AG09309 (cell line): ENCODE results near the gene PEAR1.

Experiments
- DNase-seq: peaks from one replicate; pipeline ENCODE4 v3.0.0-alpha.2; 2010; ENCODE audit warnings: low read depth
- H3K4me3 ChIP-seq: 2 replicates; pipeline ENCODE4 v1.5.1; 2011; ENCODE audit warnings: mild to moderate bottlenecking, low read depth, low read length, moderate library complexity; ENCODE audit not compliant: control insufficient read depth
- TF ChIP-seq, protein P1 (sequence below): IDR thresholded peaks from 2 replicates; pipeline ENCODE4 v1.5.1; 2011; ENCODE audit warnings: mild to moderate bottlenecking, low read depth, low read length, inconsistent platforms; ENCODE audit not compliant: insufficient read depth, control insufficient read depth; ENCODE audit errors: missing control alignments

The PEAR1 gene

DNA sequence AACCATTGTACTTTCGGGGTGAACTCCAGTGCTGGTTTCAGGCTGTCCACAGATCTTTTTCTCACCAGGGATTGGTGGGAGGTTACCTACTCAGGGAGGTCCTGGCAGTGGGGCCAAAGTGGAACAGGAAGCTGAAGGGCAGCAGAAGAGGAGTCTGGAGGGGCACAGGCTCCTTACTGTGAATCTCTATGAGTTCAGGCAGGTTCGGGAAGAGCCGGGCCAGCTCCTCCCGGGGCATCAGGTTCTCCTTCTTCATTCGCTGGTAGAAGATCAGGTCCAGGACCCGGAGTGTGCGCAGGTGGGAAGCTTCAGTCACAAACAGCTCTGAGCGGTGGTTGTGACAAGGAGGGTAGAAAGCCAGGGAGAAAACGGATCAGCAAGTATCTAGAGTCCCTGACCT lies 53.6 kb downstream of the PEAR1 start:
- DNase-seq, result no peak
- no peak overlapping the region for H3K4me3 ChIP-seq
- TF ChIP-seq, protein P1, sequence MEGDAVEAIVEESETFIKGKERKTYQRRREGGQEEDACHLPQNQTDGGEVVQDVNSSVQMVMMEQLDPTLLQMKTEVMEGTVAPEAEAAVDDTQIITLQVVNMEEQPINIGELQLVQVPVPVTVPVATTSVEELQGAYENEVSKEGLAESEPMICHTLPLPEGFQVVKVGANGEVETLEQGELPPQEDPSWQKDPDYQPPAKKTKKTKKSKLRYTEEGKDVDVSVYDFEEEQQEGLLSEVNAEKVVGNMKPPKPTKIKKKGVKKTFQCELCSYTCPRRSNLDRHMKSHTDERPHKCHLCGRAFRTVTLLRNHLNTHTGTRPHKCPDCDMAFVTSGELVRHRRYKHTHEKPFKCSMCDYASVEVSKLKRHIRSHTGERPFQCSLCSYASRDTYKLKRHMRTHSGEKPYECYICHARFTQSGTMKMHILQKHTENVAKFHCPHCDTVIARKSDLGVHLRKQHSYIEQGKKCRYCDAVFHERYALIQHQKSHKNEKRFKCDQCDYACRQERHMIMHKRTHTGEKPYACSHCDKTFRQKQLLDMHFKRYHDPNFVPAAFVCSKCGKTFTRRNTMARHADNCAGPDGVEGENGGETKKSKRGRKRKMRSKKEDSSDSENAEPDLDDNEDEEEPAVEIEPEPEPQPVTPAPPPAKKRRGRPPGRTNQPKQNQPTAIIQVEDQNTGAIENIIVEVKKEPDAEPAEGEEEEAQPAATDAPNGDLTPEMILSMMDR, result no peak

DNA sequence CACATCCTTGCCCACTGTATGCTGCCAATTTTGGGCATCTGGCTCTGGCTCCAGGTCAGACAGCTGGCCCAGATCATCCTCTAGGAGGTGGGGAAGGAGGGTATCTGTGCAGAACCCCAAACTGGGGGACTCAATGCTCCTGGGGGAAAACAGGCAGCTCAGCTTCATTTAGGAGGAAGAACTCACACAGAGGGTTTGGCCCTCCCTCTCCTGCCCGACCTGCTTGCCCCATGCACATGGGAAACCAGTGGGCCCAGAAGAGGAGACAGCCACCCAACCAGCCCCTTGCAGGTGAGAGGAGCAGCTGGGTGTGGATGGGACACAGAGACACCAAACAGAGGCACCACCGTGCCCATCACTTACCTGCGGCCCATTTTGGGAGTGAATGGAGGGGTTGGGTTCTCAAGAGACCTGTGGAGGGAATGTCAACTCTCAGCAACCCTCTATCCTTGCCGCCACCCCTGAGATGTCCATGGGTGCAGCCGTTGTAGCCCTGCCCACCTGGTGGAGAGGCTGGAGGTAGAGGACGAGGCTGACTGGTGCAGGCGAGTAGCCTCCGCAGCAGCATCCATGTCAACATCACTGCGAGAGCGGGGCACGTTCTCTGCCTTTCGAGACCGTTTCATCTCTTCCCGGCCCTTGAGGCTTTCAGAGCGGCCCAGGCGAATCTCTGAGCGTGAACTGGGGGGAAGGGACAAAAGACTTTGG lies 54.5 kb downstream of the PEAR1 start:
- TF ChIP-seq, protein P1, result no peak
- DNase-seq, result no peak
- H3K4me3 ChIP-seq, result no peak overlapping the region

DNA sequence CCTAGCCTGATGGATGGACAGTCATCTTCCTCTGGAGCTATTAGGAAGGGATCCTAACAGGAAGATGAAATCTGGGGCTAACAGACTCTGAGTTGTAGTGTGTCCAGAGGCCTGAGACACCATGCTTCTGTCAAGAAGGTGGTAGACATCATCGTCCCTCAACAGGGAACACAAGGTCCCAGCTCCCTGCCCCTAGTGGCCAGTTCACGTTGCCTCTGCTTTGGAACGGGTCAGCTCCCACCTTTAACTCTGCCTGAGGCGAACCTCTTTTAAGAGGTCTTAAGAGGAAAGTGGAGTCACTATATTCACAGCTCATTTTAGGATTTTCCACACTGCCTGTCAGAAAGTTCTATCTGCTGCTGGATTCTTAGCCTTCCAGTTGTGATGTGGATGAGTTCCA lies 55.2 kb downstream of the PEAR1 start:
- H3K4me3 ChIP-seq, result no peak overlapping the region
- TF ChIP-seq, protein P1, result peak; percentile 15
- no peak for DNase-seq

DNA sequence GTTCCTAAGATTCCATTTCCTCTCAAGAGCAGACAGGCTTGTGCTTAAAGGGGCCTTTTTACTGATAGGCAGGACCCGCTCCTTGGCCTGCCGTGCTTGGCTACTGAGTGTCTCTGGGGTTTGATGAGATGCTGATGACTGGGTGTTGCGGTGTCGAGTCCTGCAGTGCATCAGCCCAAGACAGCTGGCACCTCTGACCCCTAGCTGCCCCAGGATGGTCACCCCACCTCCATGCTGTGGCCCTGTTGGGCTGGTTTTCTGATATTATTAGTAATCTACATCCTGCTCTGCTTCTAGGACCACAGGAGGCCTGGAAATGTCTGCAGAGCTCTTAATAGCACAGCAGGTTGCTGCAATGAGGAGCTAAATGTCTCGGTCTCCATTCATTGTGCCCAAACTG lies 55.6 kb downstream of the PEAR1 start:
- TF ChIP-seq, protein P1, result no peak
- no peak overlapping the region for H3K4me3 ChIP-seq
- no peak for DNase-seq

DNA sequence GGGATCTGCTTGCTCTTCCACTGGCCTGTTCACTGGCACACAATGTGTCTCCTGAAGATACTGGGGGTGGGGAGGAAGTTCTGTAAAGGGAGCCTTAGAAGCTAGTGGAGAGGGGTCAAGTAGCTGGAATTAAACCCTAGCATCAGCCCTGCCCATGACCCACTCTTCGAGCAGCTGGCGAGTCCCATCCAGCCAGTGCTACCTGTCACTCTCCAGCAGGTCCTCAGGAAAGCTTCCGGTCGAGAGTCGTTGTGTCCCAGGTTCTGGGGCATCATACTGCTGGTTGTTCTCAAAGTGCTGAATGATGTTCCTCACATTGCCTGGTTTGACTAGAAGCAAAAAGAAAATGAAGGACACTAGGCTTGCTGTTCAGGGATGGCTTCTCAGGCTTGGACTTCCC lies 57.9 kb downstream of the PEAR1 start:
- H3K4me3 ChIP-seq, result no peak overlapping the region
- TF ChIP-seq, protein P1, result no peak
- no peak for DNase-seq

DNA sequence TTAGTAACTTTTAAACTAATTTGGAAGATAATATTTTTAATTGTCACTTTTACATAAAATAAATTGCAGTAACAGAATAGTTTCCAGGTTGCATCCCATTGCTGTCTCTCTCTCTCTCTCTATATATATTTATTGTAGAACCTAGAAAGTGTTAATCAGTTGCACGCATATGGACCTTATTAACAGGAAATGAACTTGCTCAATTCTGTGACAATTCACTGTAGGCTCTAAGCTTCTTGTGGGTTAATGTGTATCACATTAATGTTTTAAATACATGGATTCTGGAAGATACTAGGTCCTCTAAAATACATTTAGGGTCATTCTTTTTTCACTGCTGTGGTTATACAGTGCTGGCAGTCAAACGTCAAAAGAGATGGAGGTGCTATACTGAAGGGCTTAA lies 60.1 kb downstream of the PEAR1 start:
- DNase-seq, result no peak
- TF ChIP-seq, protein P1, result no peak
- H3K4me3 ChIP-seq, result no peak overlapping the region
